GM18867 (cell line): ENCODE data around the gene RNF151.
"Not testable (repeated sequence)": the region's sequence is repeated elsewhere in the genome, so short reads cannot be mapped to it uniquely, and the experiment has no call there.

ENCODE experiments used
- ATAC-seq: cut with Tn5 transposase; IDR thresholded peaks from one replicate; pipeline ENCODE4 v1.9.1; 2021; ENCODE audit warnings: mild to moderate bottlenecking, moderate library complexity; ENCODE audit not compliant: unreplicated experiment

The RNF151 gene

GRCh38 chr16:1966460-1966859 lies at the start of gene RNF151:
Gene RNF151 (plus strand): TSS chr16:1966856. CDS start chr16:1966882, 26 bp downstream.
- no peak for ATAC-seq

- no peak for ATAC-seq
Measured at GRCh38 chr16:1917056-1917664, 49.5 kb upstream of the RNF151 start.

- ATAC-seq, result no peak
Measured at GRCh38 chr16:1917665-1918350, 48.8 kb upstream of the RNF151 start.

GRCh38 chr16:1918351-1919326 lies 48.0 kb upstream of the RNF151 start, which contains the start of gene HS3ST6:
Gene HS3ST6 (minus strand): TSS chr16:1918415. CDS start chr16:1918323, 92 bp downstream.
- no peak for ATAC-seq

GRCh38 chr16:1919327-1919998 lies 47.2 kb upstream of the RNF151 start:
- ATAC-seq, result no peak

- not testable (repeated sequence) for ATAC-seq
Measured at GRCh38 chr16:1920122-1920521, 46.5 kb upstream of the RNF151 start.

- ATAC-seq, result no peak
Measured at GRCh38 chr16:1920727-1921171, 45.9 kb upstream of the RNF151 start.

GRCh38 chr16:1922357-1922756 lies 44.3 kb upstream of the RNF151 start:
- ATAC-seq, result no peak

GRCh38 chr16:1923299-1924034 lies 43.2 kb upstream of the RNF151 start:
- no peak for ATAC-seq

GRCh38 chr16:1924095-1924494 lies 42.6 kb upstream of the RNF151 start:
- ATAC-seq, result no peak

- ATAC-seq, result no peak
Measured at GRCh38 chr16:1926271-1926670, 40.4 kb upstream of the RNF151 start.

GRCh38 chr16:1929105-1929504 lies 37.6 kb upstream of the RNF151 start:
- ATAC-seq, result no peak

GRCh38 chr16:1929578-1930337 lies 36.9 kb upstream of the RNF151 start:
- peak; percentile 81 for ATAC-seq

GRCh38 chr16:1930338-1930720 lies 36.3 kb upstream of the RNF151 start:
- ATAC-seq, result no peak

GRCh38 chr16:1932050-1933028 lies 34.3 kb upstream of the RNF151 start:
- no peak for ATAC-seq

- no peak for ATAC-seq
Measured at GRCh38 chr16:1933097-1933661, 33.5 kb upstream of the RNF151 start.

GRCh38 chr16:1936945-1937479 lies 29.6 kb upstream of the RNF151 start:
- no peak for ATAC-seq

- ATAC-seq, result no peak
Measured at GRCh38 chr16:1938316-1938715, 28.3 kb upstream of the RNF151 start.
